Adrenal gland (tissue), 12 donors: ENCODE measurements around the gene CHD9. TPM values are rescaled to one million over a fixed set of nuclear protein-coding genes. Genes with fewer than 3 reads are reported as not detected.

Source experiments
- DNase-seq, 7 donors: peaks; one replicate each; pipeline ENCODE4 v3.0.0-alpha.2; 2019 to 2020
- H3K27ac ChIP-seq, 5 donors: fragments of 200-600 bp; sonication (generic) in 4 of 5; 1 replicate in 3 of 5; 2 replicates in 2 of 5; pipeline versions ENCODE4 v1.5.1 to v1.8.0; 2016 to 2020; ENCODE audit warnings: mild to moderate bottlenecking in 1 of 5
- H3K27me3 ChIP-seq: fragments of 200-600 bp; 2 replicates; pipeline ENCODE4 v1.8.0; 2021
- H3K36me3 ChIP-seq, 2 donors: fragments of 200-600 bp; replicated peaks in 1 of 2; 1 replicate in 1 of 2; 2 replicates in 1 of 2; pipeline versions ENCODE4 v1.5.1 to v1.8.0; 2018 to 2022
- H3K4me1 ChIP-seq, 2 donors: fragments of 200-600 bp; replicated peaks in 1 of 2; 1 replicate in 1 of 2; 2 replicates in 1 of 2; pipeline versions ENCODE4 v1.5.1 to v1.8.0; 2018 to 2021
- H3K4me3 ChIP-seq, 4 donors: fragments of 200-600 bp; sonication (generic) in 3 of 4; one replicate each; pipeline ENCODE4 v1.5.1; 2016 to 2018
- H3K9me3 ChIP-seq, 3 donors: fragments of 200-600 bp; sonication (generic) in 1 of 3; replicated peaks in 1 of 3; 1 replicate in 2 of 3; 2 replicates in 1 of 3; pipeline versions ENCODE4 v1.5.1 to v1.8.0; 2016 to 2021
- CTCF ChIP-seq, 6 experiments: fragments of 450-650 bp in 4 of 6; fragments of 200-600 bp in 2 of 6; sonication (generic) in 1 of 6; IDR thresholded peaks; 1 replicate in 5 of 6; 2 replicates in 1 of 6; pipeline versions ENCODE4 v1.5.1 to v1.8.0; 2016 to 2021; ENCODE audit warnings: antibody characterized with exemption in 6 of 6, mild to moderate bottlenecking in 2 of 6, moderate library complexity in 1 of 6
- POLR2A ChIP-seq, 2 donors: fragments of 450-650 bp; IDR thresholded peaks; one replicate each; pipeline ENCODE4 v1.6.1; 2017; ENCODE audit warnings: antibody characterized with exemption in 2 of 2, mild to moderate bottlenecking in 2 of 2, moderate library complexity in 1 of 2
- WGBS, 4 donors: extraction: QIAGEN DNeasy Blood & Tissue Kit in 2 of 4; methylation state at CpG; one replicate each; pipeline versions ENCODE4 v1.1.5 to v1.1.7; 2013 to 2017; 5-methylcytosine and 5-hydroxymethylcytosine counted together
- intact Hi-C, 2 donors: fragments of 100-400 bp; cut with DNase I; formaldehyde crosslinking; loops; one replicate each; pipeline versions ENCODE4 v1.14.1 to v1.15.0; 2022 to 2023
- polyA plus RNA-seq, 3 donors: library from polyadenylated mRNA; stranded (reverse); fragments of 200-250 nt in 2 of 3; fragments of 350-450 nt in 1 of 3; fragmentation: Illumina TruSeq in 1 of 3; extraction: RNeasy Lipid Tissue Mini Kit (QIAGEN cat#74804) in 1 of 3; gene quantifications; one replicate each; pipeline ENCODE4 v1.2.3, GENCODE V29; 2013 to 2014
- total RNA-seq, 9 donors: library from RNA; depleted of rRNA in 4 of 9; stranded (reverse); fragments of >200 nt in 4 of 9; fragments of 120-200 nt in 1 of 9; fragmentation: NEBNext Ultra II Directional in 1 of 9; extraction: Animal tissue kit (Norgen Biotek cat#: 25700) in 1 of 9; gene quantifications; one replicate each; pipeline versions ENCODE4 v1.1.0 to v1.2.4, GENCODE V29; 2013 to 2023
- donor health status: healthy with polysubstance abuse.
- donor health status: Bipolar disorder and iron deficiency.
- donor health status: DM: yes; HTN: yes; CAD: no.
- donor health status: DM: no; HTN: no; CAD: no.
- donor health status: DM: no; HTN: no; CAD: no.
- donor health status: DM: yes; HTN: yes; CAD: no.

CHD9 gene
- total and polyA plus RNA-seq, 12 donors = 10.0 to 95.9 (median 54.7) TPM

- intact Hi-C loops = no loop called here
- TF ChIP-seq POLR2A (IDR thresholded peaks at IDR 0.05) (no peak), CTCF (IDR thresholded peaks at IDR 0.05) (no peak)
- DNase-seq = no peak
- Histone ChIP-seq H3K9me3 (no peaks in the 10 kb centered on the region), H3K36me3 (no peaks in the 10 kb centered on the region), H3K27ac (no peak overlapping the region), H3K4me1 (no peaks in the 10 kb centered on the region), H3K27me3 (peaks cover 32% of the 10 kb centered on the region), H3K4me3 (no peak overlapping the region)
- WGBS, 4 donors = 61 to 71% (median 67%) methylated on average over 1 of the region's 1 CpG
These were observed 315.1 kb downstream of the CHD9 start for GRCh38 chr16:53369921-53370320.

DNA sequence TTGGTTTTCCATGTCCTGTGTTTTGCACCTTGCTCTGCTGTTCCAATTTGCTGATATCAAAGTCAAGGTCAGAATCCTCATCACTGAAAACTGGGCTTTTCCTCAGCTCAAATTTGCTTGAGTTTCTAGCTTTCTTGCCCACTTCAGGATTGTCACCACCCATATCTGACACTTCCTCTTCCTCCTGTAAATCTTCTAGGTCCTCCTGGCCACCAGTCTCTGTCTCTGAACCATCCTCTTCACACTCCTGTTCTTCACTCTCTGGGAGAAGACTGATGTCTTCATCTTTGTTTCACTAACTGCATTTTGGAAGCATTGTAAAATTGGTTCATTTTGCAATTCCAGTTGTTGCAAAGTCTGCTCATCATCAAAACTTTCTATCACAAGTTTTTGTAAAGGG lies 316.0 kb downstream of the CHD9 start:
- Histone ChIP-seq H3K36me3 (no peaks in the 10 kb centered on the region), H3K9me3 (no peaks in the 10 kb centered on the region), H3K27me3 (peaks cover 33% of the 10 kb centered on the region), H3K4me3 (no peak overlapping the region), H3K4me1 (no peaks in the 10 kb centered on the region), H3K27ac (no peak overlapping the region)
- DNase-seq = no peak
- TF ChIP-seq CTCF (IDR thresholded peaks at IDR 0.05) = no peak
- TF ChIP-seq POLR2A (IDR thresholded peaks at IDR 0.05) = no peak
- intact Hi-C loops = no loop called here

- Histone ChIP-seq H3K4me1 (no peaks in the 10 kb centered on the region), H3K27ac (no peak overlapping the region), H3K4me3 (no peak overlapping the region), H3K9me3 (no peaks in the 10 kb centered on the region), H3K27me3 (peaks cover 24% of the 10 kb centered on the region), H3K36me3 (no peaks in the 10 kb centered on the region)
- no peak for DNase-seq
- TF ChIP-seq CTCF (IDR thresholded peaks at IDR 0.05) = no peak
- TF ChIP-seq POLR2A (IDR thresholded peaks at IDR 0.05) = no peak
- intact Hi-C loops = no loop called here
- 15 to 41% (median 28%) methylated on average over 29 to 56 of the region's 56 CpGs for WGBS, 4 donors
These were observed 318.4 kb downstream of the CHD9 start for GRCh38 chr16:53372992-53373871.

- no peak overlapping the region for H3K27ac ChIP-seq
- WGBS, 4 donors = 87 to 92% (median 91%) methylated on average over 5 of the region's 5 CpGs
- peaks cover 24% of the 10 kb centered on the region for H3K27me3 ChIP-seq
- intact Hi-C loops = no loop called here
- no peaks in the 10 kb centered on the region for H3K9me3 ChIP-seq
- H3K36me3 ChIP-seq = no peaks in the 10 kb centered on the region
- no peak overlapping the region for H3K4me3 ChIP-seq
- H3K4me1 ChIP-seq = no peaks in the 10 kb centered on the region
- DNase-seq = no peak
- no peak for TF ChIP-seq POLR2A (IDR thresholded peaks at IDR 0.05)
- TF ChIP-seq CTCF (IDR thresholded peaks at IDR 0.05) = no peak
These were observed 320.0 kb downstream of the CHD9 start for GRCh38 chr16:53374800-53375199.
